HG03521 (cell line): ENCODE data around the gene RBM17.
"Not testable (repeated sequence)": the region's sequence is repeated elsewhere in the genome, so short reads cannot be mapped to it uniquely, and the experiment has no call there.

Experiments used
- ATAC-seq: cut with Tn5 transposase; IDR thresholded peaks from one replicate; pipeline ENCODE4 v1.9.1; 2021; ENCODE audit warnings: mild to moderate bottlenecking, moderate library complexity; ENCODE audit not compliant: unreplicated experiment

Gene RBM17

GRCh38 chr10:6055929-6056328 is 32.9 kb upstream of the RBM17 start:
- no peak for ATAC-seq

GRCh38 chr10:6056411-6057135 is 32.3 kb upstream of the RBM17 start:
- no peak for ATAC-seq

- ATAC-seq, result no peak
Observed at GRCh38 chr10:6058682-6059475, 30.0 kb upstream of the RBM17 start.

- no peak for ATAC-seq
Observed at GRCh38 chr10:6059506-6059905, 29.3 kb upstream of the RBM17 start.

- ATAC-seq, result no peak
Observed at GRCh38 chr10:6061056-6061455, 27.8 kb upstream of the RBM17 start.

GRCh38 chr10:6062101-6062771 is 26.6 kb upstream of the RBM17 start, which contains the start of gene IL2RA:
TSS of gene IL2RA (minus strand) at chr10:6062367. CDS start at chr10:6062151, 216 bp downstream.
- ATAC-seq, result no peak

- no peak for ATAC-seq
Observed at GRCh38 chr10:6064119-6064518, 24.7 kb upstream of the RBM17 start.

- ATAC-seq, result not testable (repeated sequence)
Observed at GRCh38 chr10:6064726-6065125, 24.1 kb upstream of the RBM17 start.

GRCh38 chr10:6065406-6065805 is 23.4 kb upstream of the RBM17 start:
- no peak for ATAC-seq

GRCh38 chr10:6065835-6066234 is 23.0 kb upstream of the RBM17 start:
- ATAC-seq, result no peak

- ATAC-seq, result no peak
Observed at GRCh38 chr10:6067457-6067856, 21.4 kb upstream of the RBM17 start.

GRCh38 chr10:6068006-6068405 is 20.8 kb upstream of the RBM17 start:
- no peak for ATAC-seq

- ATAC-seq, result no peak
Observed at GRCh38 chr10:6068422-6068821, 20.4 kb upstream of the RBM17 start.

- no peak for ATAC-seq
Observed at GRCh38 chr10:6069081-6069931, 19.5 kb upstream of the RBM17 start.

GRCh38 chr10:6070660-6071059 is 18.2 kb upstream of the RBM17 start:
- ATAC-seq, result no peak

- no peak for ATAC-seq
Observed at GRCh38 chr10:6071181-6072175, 17.4 kb upstream of the RBM17 start.

GRCh38 chr10:6072215-6072934 is 16.5 kb upstream of the RBM17 start:
- peak; percentile 34 for ATAC-seq

GRCh38 chr10:6074489-6075301 is 14.1 kb upstream of the RBM17 start:
- no peak for ATAC-seq
